MM.1S (cell line): ENCODE results near the gene GPATCH2.

Experiments
- DNase-seq: peaks from one replicate; pipeline ENCODE4 v3.0.0-alpha.2; 2015
- H2AFZ ChIP-seq: fragments of 300-600 bp; sonication (generic); 2 replicates; pipeline ENCODE4 v1.6.0; 2016; ENCODE audit warnings: antibody characterized with exemption, low read length
- H3F3A ChIP-seq: fragments of 300-600 bp; sonication (generic); 2 replicates; pipeline ENCODE4 v1.6.1; 2016; ENCODE audit warnings: mild to moderate bottlenecking, antibody characterized with exemption, low read length, moderate library complexity, mixed read lengths; ENCODE audit not compliant: insufficient read depth
- H3K27ac ChIP-seq: fragments of 300-600 bp; sonication (generic); 2 replicates; pipeline ENCODE4 v1.5.1; 2016; ENCODE audit warnings: mild to moderate bottlenecking, low read length
- H3K27me3 ChIP-seq: fragments of 300-600 bp; sonication (generic); replicated peaks from 2 replicates; pipeline ENCODE4 v1.6.0; 2016; ENCODE audit warnings: low read length; ENCODE audit not compliant: insufficient read depth
- H3K36me3 ChIP-seq: fragments of 300-600 bp; sonication (generic); replicated peaks from 2 replicates; pipeline ENCODE4 v1.6.1; 2016; ENCODE audit warnings: mild to moderate bottlenecking, low read length, mixed read lengths; ENCODE audit not compliant: insufficient read depth
- H3K4me1 ChIP-seq: fragments of 300-600 bp; sonication (generic); 2 replicates; pipeline ENCODE4 v1.6.1; 2016; ENCODE audit warnings: low read length, mixed read lengths
- H3K4me2 ChIP-seq: fragments of 300-600 bp; sonication (generic); 2 replicates; pipeline ENCODE4 v1.6.0; 2016; ENCODE audit warnings: low read depth, low read length
- H3K4me3 ChIP-seq: fragments of 300-600 bp; sonication (generic); 2 replicates; pipeline ENCODE4 v1.5.1; 2016; ENCODE audit warnings: low read length, mixed read lengths
- H3K79me2 ChIP-seq: fragments of 300-600 bp; sonication (generic); 2 replicates; pipeline ENCODE4 v1.6.1; 2016; ENCODE audit warnings: mixed run types, low read length, mixed read lengths
- H3K9ac ChIP-seq: fragments of 300-600 bp; sonication (generic); 2 replicates; pipeline ENCODE4 v1.6.1; 2016; ENCODE audit warnings: low read length, mixed read lengths
- H3K9me2 ChIP-seq: fragments of 300-600 bp; sonication (generic); replicated peaks from 2 replicates; pipeline ENCODE4 v1.6.1; 2016; ENCODE audit warnings: mild to moderate bottlenecking, low read length, mixed read lengths; ENCODE audit not compliant: insufficient read depth
- H3K9me3 ChIP-seq: fragments of 300-600 bp; sonication (generic); replicated peaks from 2 replicates; pipeline ENCODE4 v1.6.1; 2016; ENCODE audit warnings: mild to moderate bottlenecking, low read length, mixed read lengths; ENCODE audit not compliant: insufficient read depth
- H4K20me1 ChIP-seq: fragments of 300-600 bp; sonication (generic); 2 replicates; pipeline ENCODE4 v1.6.1; 2016; ENCODE audit warnings: mild to moderate bottlenecking, low read length, moderate library complexity, mixed read lengths; ENCODE audit not compliant: insufficient read depth
- EZH2 ChIP-seq: fragments of 300-600 bp; sonication (generic); optimal IDR thresholded peaks from 2 replicates; pipeline ENCODE3; 2017; ENCODE audit warnings: low read depth, mild to moderate bottlenecking, antibody characterized with exemption, low read length, mixed read lengths
- EZH2phosphoT487 ChIP-seq: fragments of 300-600 bp; sonication (generic); IDR thresholded peaks from 2 replicates; pipeline ENCODE4 v1.6.1; 2018; ENCODE audit warnings: antibody characterized with exemption, low read length
- TF ChIP-seq, protein P1 (sequence below): fragments of 300-600 bp; sonication (generic); IDR thresholded peaks from 2 replicates; pipeline ENCODE4 v1.5.1; 2016; ENCODE audit warnings: antibody characterized with exemption, low read length, mixed read lengths

The GPATCH2 gene

DNA sequence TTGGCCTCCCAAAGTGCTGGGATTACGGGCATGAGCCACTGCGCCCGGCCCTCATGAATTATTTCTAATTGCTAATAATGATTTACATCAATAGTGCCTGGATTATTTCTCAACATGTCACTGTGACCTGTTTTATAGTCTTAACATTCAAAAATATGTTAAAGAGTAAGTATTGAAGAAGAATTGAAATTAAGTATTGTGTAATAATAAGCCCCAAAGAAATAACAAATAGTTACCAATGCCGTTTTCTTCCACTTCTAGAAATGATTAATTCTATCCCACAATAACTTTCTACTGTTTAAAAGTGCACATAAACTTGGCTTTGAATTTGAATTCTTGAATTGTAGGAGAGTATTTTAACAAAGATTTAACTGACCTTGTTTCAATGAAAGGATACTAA lies 19.8 kb upstream of the GPATCH2 start:
- Histone ChIP-seq H3K79me2 (no peaks in the 10 kb centered on the region), H3K4me1 (no peaks in the 10 kb centered on the region), H4K20me1 (no peaks in the 10 kb centered on the region), H3K27ac (no peak overlapping the region), H3K4me3 (no peak overlapping the region), H3K9me3 (no peaks in the 10 kb centered on the region), H2AFZ (no peak overlapping the region), H3K27me3 (no peaks in the 10 kb centered on the region), H3K9me2 (no peaks in the 10 kb centered on the region), H3K9ac (no peak overlapping the region), H3F3A (no peaks in the 10 kb centered on the region), H3K36me3 (no peaks in the 10 kb centered on the region), H3K4me2 (no peak overlapping the region)
- no peak for TF ChIP-seq EZH2phosphoT487
- TF ChIP-seq, protein P1, sequence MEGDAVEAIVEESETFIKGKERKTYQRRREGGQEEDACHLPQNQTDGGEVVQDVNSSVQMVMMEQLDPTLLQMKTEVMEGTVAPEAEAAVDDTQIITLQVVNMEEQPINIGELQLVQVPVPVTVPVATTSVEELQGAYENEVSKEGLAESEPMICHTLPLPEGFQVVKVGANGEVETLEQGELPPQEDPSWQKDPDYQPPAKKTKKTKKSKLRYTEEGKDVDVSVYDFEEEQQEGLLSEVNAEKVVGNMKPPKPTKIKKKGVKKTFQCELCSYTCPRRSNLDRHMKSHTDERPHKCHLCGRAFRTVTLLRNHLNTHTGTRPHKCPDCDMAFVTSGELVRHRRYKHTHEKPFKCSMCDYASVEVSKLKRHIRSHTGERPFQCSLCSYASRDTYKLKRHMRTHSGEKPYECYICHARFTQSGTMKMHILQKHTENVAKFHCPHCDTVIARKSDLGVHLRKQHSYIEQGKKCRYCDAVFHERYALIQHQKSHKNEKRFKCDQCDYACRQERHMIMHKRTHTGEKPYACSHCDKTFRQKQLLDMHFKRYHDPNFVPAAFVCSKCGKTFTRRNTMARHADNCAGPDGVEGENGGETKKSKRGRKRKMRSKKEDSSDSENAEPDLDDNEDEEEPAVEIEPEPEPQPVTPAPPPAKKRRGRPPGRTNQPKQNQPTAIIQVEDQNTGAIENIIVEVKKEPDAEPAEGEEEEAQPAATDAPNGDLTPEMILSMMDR, result no peak
- TF ChIP-seq EZH2, result no peak
- DNase-seq, result no peak

DNA sequence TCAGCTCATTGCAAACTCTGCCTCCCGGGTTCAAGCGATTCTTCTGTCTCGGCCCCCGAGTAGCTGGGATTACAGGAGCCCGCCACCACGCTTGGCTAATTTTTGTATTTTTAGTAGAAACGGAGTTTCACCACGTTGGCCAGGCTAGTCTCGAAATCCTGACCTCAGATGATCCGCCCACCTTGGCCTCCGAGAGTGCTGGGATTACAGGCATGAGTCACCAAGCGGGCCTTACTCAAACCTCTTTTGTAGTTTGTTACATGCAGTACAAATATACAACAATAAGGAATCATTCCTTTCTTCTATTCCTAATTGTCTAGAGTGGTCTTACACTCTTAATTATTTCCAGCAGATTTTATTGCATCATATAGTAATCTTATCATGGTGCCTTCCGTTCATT lies 16.9 kb upstream of the GPATCH2 start:
- no peaks in the 10 kb centered on the region for H3F3A ChIP-seq
- no peak overlapping the region for H3K27ac ChIP-seq
- no peaks in the 10 kb centered on the region for H3K27me3 ChIP-seq
- DNase-seq, result no peak
- H3K9me3 ChIP-seq, result no peaks in the 10 kb centered on the region
- no peak overlapping the region for H3K4me3 ChIP-seq
- H2AFZ ChIP-seq, result no peak overlapping the region
- H3K9me2 ChIP-seq, result no peaks in the 10 kb centered on the region
- no peak for TF ChIP-seq EZH2
- TF ChIP-seq, protein P1, result no peak
- no peak for TF ChIP-seq EZH2phosphoT487
- no peaks in the 10 kb centered on the region for H3K79me2 ChIP-seq
- no peaks in the 10 kb centered on the region for H4K20me1 ChIP-seq
- no peak overlapping the region for H3K9ac ChIP-seq
- no peak overlapping the region for H3K4me2 ChIP-seq
- no peaks in the 10 kb centered on the region for H3K4me1 ChIP-seq
- no peaks in the 10 kb centered on the region for H3K36me3 ChIP-seq

- Histone ChIP-seq H3K27me3 (no peaks in the 10 kb centered on the region), H3F3A (no peaks in the 10 kb centered on the region), H3K9me2 (no peaks in the 10 kb centered on the region), H3K4me3 (no peak overlapping the region), H4K20me1 (no peaks in the 10 kb centered on the region), H3K36me3 (no peaks in the 10 kb centered on the region), H3K79me2 (no peaks in the 10 kb centered on the region), H3K4me2 (no peak overlapping the region), H3K9ac (no peak overlapping the region), H3K4me1 (no peaks in the 10 kb centered on the region), H3K27ac (no peak overlapping the region), H2AFZ (no peak overlapping the region), H3K9me3 (no peaks in the 10 kb centered on the region)
- DNase-seq, result no peak
- TF ChIP-seq, protein P1, result no peak
- TF ChIP-seq EZH2, result no peak
Measured at GRCh38 chr1:217642455-217642854, 11.6 kb upstream of the GPATCH2 start.
